ENCODE data around the gene TGDS.
A peak's percentile ranks its signal among the peaks of the same experiment; 100 is the strongest.
"Not testable (repeated sequence)": the region's sequence is repeated elsewhere in the genome, so short reads cannot be mapped to it uniquely, and the experiment has no call there.

Gene TGDS, protein sequence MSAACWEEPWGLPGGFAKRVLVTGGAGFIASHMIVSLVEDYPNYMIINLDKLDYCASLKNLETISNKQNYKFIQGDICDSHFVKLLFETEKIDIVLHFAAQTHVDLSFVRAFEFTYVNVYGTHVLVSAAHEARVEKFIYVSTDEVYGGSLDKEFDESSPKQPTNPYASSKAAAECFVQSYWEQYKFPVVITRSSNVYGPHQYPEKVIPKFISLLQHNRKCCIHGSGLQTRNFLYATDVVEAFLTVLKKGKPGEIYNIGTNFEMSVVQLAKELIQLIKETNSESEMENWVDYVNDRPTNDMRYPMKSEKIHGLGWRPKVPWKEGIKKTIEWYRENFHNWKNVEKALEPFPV

DNA sequence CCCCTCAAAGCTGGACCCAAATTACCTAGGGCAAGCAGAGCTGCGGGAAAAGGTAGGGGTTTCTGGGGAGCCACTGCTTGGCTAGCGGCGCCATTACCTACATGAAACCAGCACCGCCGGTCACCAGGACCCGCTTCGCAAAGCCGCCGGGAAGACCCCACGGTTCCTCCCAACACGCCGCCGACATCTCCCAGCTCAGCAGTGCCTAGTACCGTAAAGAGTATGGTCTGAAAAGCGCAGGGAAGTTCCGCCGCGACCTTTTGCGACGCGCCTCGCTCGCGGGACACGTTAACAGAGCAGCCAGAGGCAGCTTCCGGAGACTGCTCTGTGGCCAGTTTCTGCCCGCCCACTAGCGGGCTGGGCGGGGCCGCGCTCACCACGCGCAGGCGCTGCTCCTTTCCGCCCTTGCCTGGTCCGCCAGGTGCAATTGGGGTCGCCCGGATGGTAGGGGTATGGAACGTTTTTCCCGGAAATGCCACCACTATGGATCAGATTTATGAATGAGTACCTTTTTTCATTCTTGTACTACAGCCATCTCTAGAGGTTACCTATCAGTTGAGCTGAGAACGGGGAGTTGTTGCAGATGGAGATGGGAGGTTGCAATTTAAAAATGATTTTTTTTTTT is at the start of gene TGDS:
Gene TGDS, minus strand, starts transcription at position 203 of the 625 bp plus-strand sequence. Its CDS starts 16 bp downstream, at position 187.
- peak; percentile 80 to 82 for DNase-seq (ENCODE audit: low read depth in 2 of 2)

DNA sequence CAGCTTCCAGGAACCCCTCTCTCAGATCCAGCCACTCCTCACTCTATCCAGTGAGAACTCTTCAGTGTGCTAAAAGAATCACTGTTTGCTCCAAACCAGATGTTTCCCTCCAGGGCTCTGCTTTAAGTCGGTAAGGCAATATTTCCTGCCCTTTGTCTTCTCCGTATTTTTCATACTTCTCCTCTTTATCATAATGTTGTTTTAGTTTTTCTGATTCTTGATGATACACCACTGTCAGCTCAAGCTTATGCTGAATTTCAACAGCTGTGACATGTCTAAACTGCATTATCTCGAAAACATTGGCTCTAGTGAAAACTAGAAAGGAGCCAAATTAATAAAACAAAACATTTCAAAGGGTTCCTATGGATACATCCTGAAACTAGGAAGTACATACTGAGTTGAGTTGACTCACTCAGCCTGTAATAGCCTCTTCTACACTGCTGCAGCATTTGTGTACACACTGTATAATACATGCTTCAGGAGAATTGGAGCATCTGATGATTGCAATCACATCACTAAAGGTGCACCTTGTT is 45.5 kb upstream of the TGDS start:
- DNase-seq (ENCODE audit: low read depth in 2 of 2), result peak; percentile 52 to 58

DNA sequence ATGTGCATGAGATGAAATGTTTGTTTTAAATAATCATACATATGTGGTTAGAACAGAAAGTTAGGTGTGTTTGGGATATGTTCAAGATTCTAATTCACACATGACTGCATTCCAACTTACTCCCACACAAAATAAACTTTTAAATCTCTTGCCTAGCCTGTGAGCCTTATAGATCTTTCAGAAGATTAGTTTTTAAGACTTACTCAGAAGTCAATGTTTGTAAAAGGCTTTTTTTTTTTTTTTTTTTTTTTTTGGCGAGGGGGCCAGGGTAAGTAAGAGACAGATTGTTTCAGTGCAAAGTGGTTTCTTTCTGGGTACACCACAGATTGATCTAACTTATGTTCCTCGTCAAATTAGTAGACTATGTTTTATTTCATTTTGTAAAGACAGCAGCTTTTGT is 44.8 kb upstream of the TGDS start:
- DNase-seq (ENCODE audit: low read depth in 2 of 2), result peak in 1 of 2 experiments; percentile 4

DNA sequence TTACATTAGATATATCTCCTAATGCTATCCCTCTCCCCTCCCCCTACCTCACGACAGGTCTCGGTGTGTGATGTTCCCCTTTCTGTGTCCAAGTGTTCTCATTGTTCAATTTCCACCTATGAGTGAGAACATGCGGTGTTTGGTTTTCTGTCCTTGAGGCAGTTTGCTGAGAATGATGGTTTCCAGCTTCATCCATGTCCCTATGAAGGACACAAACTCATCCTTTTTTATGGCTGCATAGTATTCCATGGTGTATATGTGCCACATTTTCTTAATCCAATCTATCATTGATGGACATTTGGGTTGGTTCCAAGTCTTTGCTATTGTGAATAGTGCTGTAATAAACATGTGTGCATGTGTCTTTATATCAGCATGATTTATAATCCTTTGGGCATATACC is 41.7 kb upstream of the TGDS start:
- DNase-seq (ENCODE audit: low read depth in 2 of 2), result not testable (repeated sequence)

DNA sequence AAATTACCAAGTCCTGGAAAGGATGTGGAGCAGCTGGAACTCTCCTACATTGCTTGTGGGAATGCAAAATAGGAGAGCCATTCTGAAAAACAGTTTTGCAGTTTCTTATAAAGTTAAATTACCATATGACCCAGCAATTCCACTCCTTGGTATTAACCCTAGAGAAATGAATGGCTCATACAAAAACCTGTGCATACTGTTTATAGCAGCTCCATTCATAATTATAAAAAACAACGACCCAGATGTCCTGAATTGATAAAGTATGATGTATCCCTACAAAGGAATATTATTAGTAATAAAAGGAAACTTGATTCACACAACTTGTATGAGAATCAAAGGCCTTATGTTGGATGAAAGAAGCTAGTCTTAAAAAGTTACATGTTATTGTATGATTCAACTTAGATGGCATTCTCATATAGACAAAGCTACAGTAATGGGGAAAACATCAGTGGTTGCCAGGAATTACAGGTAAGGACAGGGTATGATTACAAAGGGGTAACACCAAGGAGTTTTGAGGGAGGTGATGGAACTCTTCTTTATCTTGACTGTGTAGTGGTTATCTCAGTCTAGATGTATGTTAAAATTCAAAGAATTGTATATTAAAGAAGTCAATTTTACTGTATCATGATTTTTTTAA is 41.1 kb upstream of the TGDS start:
- no peak for DNase-seq (ENCODE audit: low read depth in 2 of 2)

DNA sequence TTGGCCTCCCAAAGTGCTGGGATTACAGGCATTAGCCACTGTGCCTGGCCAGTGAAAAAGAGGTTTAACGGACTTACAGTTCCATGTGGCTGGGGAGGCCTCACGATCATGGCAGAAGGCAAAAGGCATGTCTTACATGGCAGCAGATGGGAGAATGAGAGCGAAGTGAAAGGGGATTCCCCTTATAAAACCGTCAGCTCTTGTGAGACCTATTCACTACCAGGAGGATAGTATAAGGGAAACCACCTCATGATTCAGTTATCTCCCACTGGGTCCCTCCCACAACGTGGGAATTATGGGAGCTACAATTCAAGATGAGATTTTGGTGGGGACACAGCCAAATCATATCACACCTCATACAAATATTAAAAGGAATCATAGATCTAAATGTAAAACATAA is 40.1 kb upstream of the TGDS start:
- DNase-seq (ENCODE audit: low read depth in 2 of 2), result not testable (repeated sequence)

DNA sequence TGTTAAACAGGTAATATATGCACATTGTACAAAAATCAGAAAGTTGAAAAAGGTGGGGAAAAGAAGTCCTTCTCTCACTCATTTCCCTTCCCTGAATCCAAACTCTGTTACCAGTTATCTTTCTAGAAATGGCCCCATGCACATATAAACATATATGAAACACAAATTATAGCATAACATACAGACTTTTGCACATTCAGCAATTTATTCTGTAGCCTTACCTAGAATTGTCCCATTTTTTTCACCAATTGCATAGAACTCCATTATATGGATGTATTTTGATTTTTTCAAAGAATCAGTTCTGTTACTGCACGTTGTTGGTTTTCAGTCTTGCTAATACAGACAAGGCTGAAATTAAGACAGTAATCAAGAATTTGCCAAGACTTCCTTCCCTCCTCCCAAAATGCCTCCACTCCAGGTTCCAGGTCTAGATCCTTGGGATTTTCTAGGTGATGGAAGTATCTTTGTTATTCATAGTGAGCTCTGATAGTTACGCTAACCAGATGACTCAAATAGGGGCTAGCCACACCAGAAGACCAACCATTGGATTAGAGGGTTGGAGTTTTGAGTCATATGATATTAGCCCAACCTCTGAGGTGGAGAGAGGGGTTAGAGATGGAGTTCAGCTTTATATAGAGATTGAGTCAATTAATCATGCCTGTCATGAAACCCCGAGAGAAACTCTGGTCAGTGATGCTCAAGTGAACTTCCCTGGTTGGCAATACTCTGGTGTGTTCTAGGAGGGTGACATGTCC is 36.5 kb upstream of the TGDS start:
- DNase-seq (ENCODE audit: low read depth in 2 of 2), result no peak

DNA sequence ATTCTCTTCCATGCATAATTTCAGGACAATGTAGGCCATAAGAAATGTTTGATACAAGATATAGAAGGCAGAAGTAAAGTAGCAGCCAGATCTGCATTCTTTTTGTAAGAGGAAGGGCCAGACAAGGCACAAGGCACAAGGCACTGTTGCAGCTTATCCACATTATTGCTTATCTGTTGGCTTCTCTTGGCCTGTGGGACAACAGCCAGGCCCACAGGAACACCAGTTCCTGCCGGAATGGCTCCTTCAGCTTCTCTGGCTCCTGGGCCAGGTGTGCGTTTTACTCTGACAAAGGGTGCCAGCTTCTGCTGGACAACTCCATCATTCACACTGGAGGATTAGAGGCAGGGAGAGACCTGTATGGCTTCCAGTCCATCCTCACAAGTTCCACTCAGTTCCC is 34.9 kb upstream of the TGDS start:
- DNase-seq (ENCODE audit: low read depth in 2 of 2), result no peak

DNA sequence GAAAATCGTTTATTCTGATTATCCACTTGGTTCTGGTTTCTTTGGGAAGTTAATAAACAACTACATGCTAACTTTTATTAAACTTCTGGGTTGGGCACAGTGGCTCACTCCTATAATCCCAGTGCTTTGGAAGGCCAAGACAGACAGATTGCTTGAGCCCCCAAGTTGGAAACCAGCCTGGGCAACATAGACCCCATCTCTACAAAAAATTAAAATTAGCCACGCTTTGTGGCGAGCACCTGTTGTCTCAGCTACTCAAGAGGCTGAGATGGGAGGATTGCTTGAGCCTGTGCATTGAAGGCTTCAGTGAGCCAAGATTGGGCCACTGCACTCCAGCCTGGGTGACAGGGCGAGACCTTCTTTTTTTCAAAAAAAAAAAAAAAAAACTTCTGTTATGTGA is 27.4 kb upstream of the TGDS start:
- no peak for DNase-seq (ENCODE audit: low read depth in 2 of 2)

DNA sequence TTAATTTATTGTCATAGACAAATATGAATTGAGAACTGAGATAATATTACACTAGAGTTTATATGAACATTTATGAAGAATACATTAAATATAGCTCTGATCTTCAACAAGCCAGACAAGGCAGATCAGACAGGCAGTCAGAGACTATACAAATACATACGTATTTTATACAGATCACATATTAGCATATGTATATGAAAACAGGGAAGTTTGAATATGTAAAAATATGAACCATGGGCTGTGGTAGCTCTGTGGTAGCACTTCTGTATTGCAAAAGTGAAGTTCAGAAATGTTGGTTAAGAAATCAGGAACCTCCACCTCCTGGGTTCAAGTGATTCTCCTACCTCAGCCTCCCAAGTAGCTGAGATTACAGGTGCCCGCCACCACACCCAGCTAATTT is 26.4 kb upstream of the TGDS start:
- DNase-seq (ENCODE audit: low read depth in 2 of 2), result no peak

DNA sequence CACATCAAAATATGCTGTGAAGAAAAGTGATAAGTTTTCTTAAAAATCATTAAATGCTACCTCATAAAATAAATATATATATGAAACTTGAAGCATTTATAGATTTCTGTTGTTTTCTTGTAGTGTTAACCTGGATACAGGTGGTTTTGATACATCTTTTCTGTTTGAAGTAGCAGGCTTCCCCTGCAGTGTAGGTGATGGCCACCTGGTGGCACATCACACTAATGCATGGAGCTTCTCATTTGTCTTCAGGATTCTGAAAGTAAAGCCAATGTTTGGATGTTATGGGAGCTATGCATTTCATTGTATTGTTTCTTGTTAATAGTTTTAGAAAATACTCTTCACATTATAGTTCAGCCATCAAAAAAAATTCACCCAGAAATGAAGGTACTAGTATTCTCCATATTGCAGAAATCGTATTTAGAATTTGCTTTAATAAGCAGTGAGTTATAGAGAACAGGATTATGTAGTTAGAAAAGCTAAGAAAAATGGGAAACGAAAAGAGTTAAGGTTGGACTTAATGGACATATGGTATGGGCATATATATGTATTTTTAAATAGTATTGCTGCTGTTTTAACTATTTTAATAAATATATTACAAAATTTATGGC is 24.4 kb upstream of the TGDS start:
- DNase-seq (ENCODE audit: low read depth in 2 of 2), result no peak

DNA sequence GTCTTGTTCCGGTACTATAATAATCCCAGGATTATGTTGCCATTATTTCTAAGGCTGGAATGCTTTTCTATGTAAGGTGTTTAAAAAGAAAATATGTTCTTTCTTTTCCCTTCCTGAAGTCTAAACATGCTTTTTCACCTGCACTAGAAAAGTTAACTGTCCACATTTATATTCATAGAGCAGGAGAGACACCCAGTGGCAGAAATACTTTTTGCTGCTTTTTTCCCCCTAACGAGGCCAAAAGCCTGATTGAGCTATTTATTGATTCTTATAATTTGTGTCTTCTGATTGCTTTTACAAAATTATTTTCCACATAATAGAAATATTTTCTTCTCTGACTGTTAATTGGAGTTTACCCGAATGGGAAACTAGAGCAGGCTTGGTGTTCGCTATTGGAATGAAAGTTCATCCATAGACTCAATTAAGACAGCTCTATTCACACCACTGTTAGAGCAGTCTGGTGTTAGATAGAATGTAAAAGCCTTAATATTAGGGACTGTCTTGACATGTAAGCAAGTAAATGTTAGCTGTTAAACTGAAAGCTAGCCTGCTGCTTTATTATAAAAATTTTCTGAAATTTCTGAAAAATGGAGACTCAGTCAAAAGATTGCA is 21.5 kb upstream of the TGDS start:
- no peak for DNase-seq (ENCODE audit: low read depth in 2 of 2)

DNA sequence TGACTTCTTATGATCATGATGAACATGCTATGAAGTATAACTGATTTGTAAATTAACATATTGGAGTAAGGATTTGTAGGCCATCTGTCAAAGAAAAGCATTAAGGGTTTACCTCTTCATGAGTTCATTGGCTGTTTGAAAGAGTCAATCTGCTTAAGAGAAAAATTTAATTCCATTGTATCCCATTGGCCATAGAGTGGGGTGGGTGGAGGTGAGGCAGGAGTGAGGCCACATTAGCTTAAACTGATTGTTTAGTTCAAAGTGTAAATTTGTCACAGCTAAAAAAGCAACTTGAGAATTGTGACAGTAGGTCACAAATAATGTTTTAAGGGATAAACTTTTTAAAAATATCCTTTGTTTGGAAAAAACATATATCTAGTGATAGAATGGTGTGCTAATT is 17.1 kb upstream of the TGDS start:
- DNase-seq (ENCODE audit: low read depth in 2 of 2), result no peak

DNA sequence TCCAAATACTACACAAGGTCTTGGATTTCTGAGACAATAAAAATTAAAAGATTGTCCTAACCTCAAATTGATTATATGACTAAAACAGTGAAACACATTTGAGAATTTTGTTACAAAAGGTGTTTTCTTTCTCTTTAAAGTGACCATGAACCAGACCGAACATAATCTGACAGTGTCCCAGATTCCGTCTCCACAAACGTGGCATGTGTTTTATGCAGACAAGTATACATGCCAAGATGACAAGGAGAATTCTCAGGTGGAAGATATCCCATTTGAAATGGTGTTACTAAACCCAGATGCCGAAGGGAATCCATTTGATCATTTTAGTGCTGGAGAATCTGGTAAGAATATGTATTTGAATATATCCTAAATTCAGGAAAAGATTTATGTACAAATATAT is 16.1 kb upstream of the TGDS start:
- DNase-seq (ENCODE audit: low read depth in 2 of 2), result no peak

DNA sequence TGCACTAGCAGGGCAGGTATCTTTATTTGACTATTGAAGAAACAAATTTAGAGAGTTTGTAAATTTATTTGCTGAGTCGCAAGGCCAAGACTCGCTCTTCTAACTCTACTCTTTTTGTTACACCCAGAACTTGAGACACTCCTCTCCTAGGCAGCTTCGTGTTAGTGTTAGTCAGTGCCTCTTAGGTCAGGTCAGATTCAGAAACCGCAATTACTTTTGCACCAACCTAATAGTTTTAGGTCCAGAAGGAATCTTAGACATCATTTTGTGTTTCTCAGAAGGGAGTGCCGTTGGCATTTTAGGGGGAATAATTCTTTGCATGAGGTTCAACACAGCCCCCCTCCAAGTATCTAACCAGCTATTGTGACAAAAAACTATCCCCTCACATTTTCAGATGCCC is 14.5 kb upstream of the TGDS start:
- DNase-seq (ENCODE audit: low read depth in 2 of 2), result no peak

DNA sequence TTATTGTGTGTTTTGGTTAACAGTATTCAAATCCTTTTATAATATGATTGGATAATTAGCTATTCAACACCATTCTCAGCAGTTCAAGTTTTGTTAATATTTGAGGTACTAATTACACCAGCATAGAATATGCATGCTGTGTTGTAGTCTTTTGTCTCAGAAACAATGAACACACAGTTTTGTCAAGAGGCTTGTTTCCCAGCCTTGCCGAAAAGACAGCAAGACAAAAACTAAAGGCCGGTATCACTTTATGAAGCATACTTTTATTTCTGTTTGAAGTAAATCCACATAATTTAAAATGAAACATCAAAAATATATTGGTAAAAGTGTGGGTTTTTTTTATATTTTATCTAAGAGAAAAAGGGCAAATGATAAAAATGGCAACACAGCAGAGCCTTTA is 13.2 kb upstream of the TGDS start:
- no peak for DNase-seq (ENCODE audit: low read depth in 2 of 2)

DNA sequence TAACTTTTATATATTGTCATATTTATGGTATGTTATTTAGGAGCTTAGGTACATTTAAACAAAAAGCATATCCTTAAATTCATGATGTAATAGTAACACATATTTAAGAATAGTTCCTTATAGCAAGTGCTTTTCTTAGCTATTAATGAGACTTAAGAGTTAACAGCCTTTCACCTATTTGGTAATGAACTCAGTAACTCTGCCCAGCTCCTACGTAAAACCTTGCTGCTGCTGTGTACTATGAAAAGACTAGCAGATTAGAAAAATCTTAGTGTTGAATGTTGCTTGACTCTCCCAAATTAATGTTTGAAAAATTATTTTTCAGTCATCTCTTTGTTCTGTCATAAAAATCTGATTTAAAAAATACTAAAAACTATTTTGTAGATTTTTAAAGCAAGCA is 12.6 kb upstream of the TGDS start:
- DNase-seq (ENCODE audit: low read depth in 2 of 2), result no peak

DNA sequence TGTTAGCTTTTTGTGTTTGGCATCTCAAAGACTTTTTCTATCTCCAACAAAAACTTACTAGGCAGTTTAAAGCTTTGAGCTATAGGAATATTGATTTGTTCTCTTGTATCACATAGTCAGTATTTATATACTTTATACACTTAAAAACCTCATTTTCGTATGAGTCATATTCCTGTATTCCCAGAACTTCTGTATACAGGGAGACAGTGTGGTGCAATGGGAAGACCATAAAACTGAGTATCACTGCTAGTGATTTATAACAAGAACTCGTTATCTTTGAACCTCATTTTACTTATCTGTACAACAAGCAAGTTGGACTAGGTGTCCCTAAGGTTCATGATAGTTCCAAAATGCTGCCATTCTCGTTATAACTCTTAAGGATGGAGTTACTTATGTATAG is 12.0 kb upstream of the TGDS start:
- no peak for DNase-seq (ENCODE audit: low read depth in 2 of 2)

DNA sequence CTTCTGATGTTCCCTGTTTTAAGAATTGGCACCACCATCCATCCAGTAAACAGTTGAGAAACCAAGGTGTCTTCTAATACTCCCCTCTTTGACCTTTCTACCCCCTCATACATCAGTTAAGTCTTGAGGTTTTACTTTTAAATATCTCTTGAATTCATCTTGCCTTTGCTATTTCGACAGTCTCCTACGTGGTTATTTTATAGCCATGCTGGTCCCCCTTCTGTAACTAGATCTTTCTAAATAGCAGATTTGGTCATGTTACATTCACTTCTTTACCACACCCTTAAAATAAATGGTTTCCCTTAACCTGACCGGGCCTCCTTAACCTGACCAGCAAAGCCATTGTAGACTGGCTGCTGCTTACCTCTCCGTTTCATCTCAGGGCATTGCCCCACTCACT is 11.1 kb upstream of the TGDS start:
- DNase-seq (ENCODE audit: low read depth in 2 of 2), result no peak

DNA sequence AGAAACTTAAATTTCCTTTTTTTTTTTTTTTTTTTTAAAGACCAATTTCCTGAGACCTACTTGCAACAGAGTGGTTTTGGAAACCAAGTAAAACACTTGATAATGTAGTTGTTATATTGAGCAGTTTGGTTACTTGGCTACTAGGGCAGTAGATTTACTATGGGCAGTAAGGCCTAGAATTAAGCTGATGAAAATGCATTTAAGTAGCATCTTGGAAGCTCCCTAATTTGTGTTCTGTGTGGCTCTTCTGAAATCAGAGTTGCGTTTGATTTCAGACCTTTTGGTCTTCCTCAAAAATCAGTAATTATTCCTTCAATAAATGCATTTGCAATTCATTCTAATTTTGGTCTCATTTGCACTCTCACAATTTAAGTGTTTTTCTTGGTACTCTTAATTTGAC is 6.5 kb upstream of the TGDS start:
- DNase-seq (ENCODE audit: low read depth in 2 of 2), result no peak
